Endothelial cell of umbilical vein (primary cell): ENCODE data around the gene ADARB2. TPM values are rescaled to one million over a fixed set of nuclear protein-coding genes. Genes with fewer than 3 reads are reported as not detected.

Source experiments
- BruUV-seq: library from RNA; stranded (reverse); fragments of 400-500 nt; replicated peaks from 2 replicates; lab custom pipeline; 2021; lab: Mats Ljungman, UMichigan
- CTCF ChIA-PET: fragments of 300-600, 350-600 bp; sonication (Branson Sonifier 250); formaldehyde crosslinking; loops from one replicate; lab custom pipeline; 2021; ENCODE audit warnings: antibody characterized with exemption, inconsistent platforms; lab: Charles Lee
- POLR2A ChIA-PET: fragments of 300-600, 350-600 bp; sonication (Branson Sonifier 250); formaldehyde crosslinking; loops from one replicate; lab custom pipeline; 2021; ENCODE audit warnings: antibody characterized with exemption, inconsistent platforms; lab: Charles Lee
- DNase-seq: peaks from one replicate; pipeline ENCODE4 v3.0.0-alpha.2; 2011; ENCODE audit warnings: low read depth, low spot score
- FAIRE-seq: peaks from 2 replicates; lab custom pipeline; 2011; peaks lifted over from hg19 to GRCh38; lab: Jason Lieb, UNC
- H2AFZ ChIP-seq: 2 replicates; pipeline ENCODE4 v1.6.0; 2012; ENCODE audit warnings: low read depth, low read length, control low read depth, inconsistent platforms
- H3K27ac ChIP-seq: 2 replicates; pipeline ENCODE4 v1.5.1; 2011; ENCODE audit warnings: low read depth, mild to moderate bottlenecking, control low read depth, low read length, moderate library complexity; ENCODE audit not compliant: insufficient read depth
- H3K27me3 ChIP-seq, 2 experiments: 2 replicates each; pipeline versions ENCODE4 v1.6.0 to v1.6.1; 2011; ENCODE audit warnings: low read length in 2 of 2, mixed read lengths in 1 of 2; ENCODE audit not compliant: control insufficient read depth in 2 of 2, insufficient read depth in 2 of 2
- H3K36me3 ChIP-seq, 2 experiments: 2 replicates in 1 of 2; 3 replicates in 1 of 2; pipeline ENCODE4 v1.5.1; 2011; ENCODE audit warnings: low read length in 2 of 2, mild to moderate bottlenecking in 1 of 2, moderate library complexity in 1 of 2; ENCODE audit not compliant: control insufficient read depth in 2 of 2, insufficient read depth in 2 of 2; ENCODE audit errors: extremely low read depth in 1 of 2
- H3K4me1 ChIP-seq: 3 replicates; pipeline ENCODE4 v1.5.1; 2011; ENCODE audit warnings: mild to moderate bottlenecking, low read length; ENCODE audit not compliant: control insufficient read depth, insufficient read depth; ENCODE audit errors: extremely low read depth
- H3K4me2 ChIP-seq: 2 replicates; pipeline ENCODE4 v1.6.1; 2011; ENCODE audit warnings: low read length, control low read depth, mixed read lengths; ENCODE audit not compliant: insufficient read depth
- H3K4me3 ChIP-seq, 3 experiments: fragments of 200-600 bp in 1 of 3; sonication (generic), shearing (Covaris generic) in 1 of 3; replicated peaks in 1 of 3; 2 replicates each; pipeline ENCODE4 v1.5.1; 2011 to 2016; ENCODE audit warnings: control low read depth in 3 of 3, low read length in 3 of 3, mild to moderate bottlenecking in 2 of 3, inconsistent platforms in 1 of 3, low read depth in 1 of 3, moderate library complexity in 1 of 3; ENCODE audit not compliant: insufficient read depth in 1 of 3
- H3K79me2 ChIP-seq: 2 replicates; pipeline ENCODE4 v1.6.0; 2012; ENCODE audit warnings: low read length, inconsistent platforms; ENCODE audit not compliant: control insufficient read depth, insufficient read depth
- H3K9ac ChIP-seq: replicated peaks from 2 replicates; pipeline ENCODE3; 2011; ENCODE audit warnings: low read length, control low read depth; ENCODE audit not compliant: insufficient read depth; ENCODE audit errors: extremely low read depth
- H3K9me1 ChIP-seq: replicated peaks from 3 replicates; pipeline ENCODE4 v1.6.0; 2011; ENCODE audit warnings: mild to moderate bottlenecking, low read length; ENCODE audit not compliant: control insufficient read depth, insufficient read depth; ENCODE audit errors: extremely low read depth
- H3K9me3 ChIP-seq: replicated peaks from 2 replicates; pipeline ENCODE4 v1.5.1; 2012; ENCODE audit warnings: low read length, inconsistent platforms; ENCODE audit not compliant: control insufficient read depth, insufficient read depth
- H4K20me1 ChIP-seq: replicated peaks from 2 replicates; pipeline ENCODE3; 2011; ENCODE audit warnings: mild to moderate bottlenecking, low read length; ENCODE audit not compliant: control insufficient read depth, insufficient read depth; ENCODE audit errors: extremely low read depth
- EZH2 ChIP-seq: IDR thresholded peaks from 2 replicates; pipeline ENCODE4 v1.6.1; 2012; ENCODE audit warnings: borderline replicate concordance, low read depth, mild to moderate bottlenecking, moderate library complexity, low read length, inconsistent platforms; ENCODE audit not compliant: severe bottlenecking
- FOS ChIP-seq: IDR thresholded peaks from 2 replicates; pipeline ENCODE4 v1.6.1; 2011; ENCODE audit warnings: mild to moderate bottlenecking, low read length, moderate library complexity, borderline replicate concordance; ENCODE audit not compliant: insufficient read depth
- GATA2 ChIP-seq: IDR thresholded peaks from 2 replicates; pipeline ENCODE4 v1.7.0; 2011; ENCODE audit warnings: low read depth, mild to moderate bottlenecking, moderate library complexity, mixed read lengths, low read length; ENCODE audit not compliant: insufficient read length, insufficient read depth
- JUN ChIP-seq: IDR thresholded peaks from 2 replicates; pipeline ENCODE4 v1.6.1; 2011; ENCODE audit warnings: borderline replicate concordance, low read depth; ENCODE audit not compliant: insufficient read length, insufficient read depth
- MYC ChIP-seq: IDR thresholded peaks from one replicate; pipeline ENCODE4 v1.6.1; 2011; ENCODE audit warnings: mild to moderate bottlenecking, low read depth, low read length
- POLR2A ChIP-seq: IDR thresholded peaks from 2 replicates; pipeline ENCODE4 v1.6.1; 2012; ENCODE audit warnings: low read depth, mild to moderate bottlenecking, control low read depth, low read length
- POLR2AphosphoS5 ChIP-seq: IDR thresholded peaks from 2 replicates; pipeline ENCODE4 v1.6.1; 2012; ENCODE audit warnings: low read depth, mild to moderate bottlenecking, control low read depth, low read length, moderate library complexity; ENCODE audit not compliant: insufficient read depth
- dilution Hi-C: fragments of 300-500 bp; cut with MboI; formaldehyde crosslinking; loops from one replicate; pipeline ENCODE4 v1.15.0; 2019; ENCODE audit warnings: low sequenced_read_pairs; ENCODE audit not compliant: extremely low pct_ligation_motif_present
- intact Hi-C: fragments of 100-400 bp; cut with micrococcal nuclease; formaldehyde crosslinking; loops from one replicate; pipeline ENCODE4 v1.10.0; 2022
- polyA plus RNA-seq, 4 experiments: library from polyadenylated mRNA; depleted of rRNA in 3 of 4; stranded (reverse) in 3 of 4; unstranded in 1 of 4; fragments of >200 nt; gene quantifications; 2 replicates each; pipeline versions ENCODE4 v1.2.1 to v1.2.3, GENCODE V29; 2011 to 2012; ENCODE audit warnings: missing spikeins in 1 of 4
- total RNA-seq: library from RNA; stranded (reverse); gene quantifications from 2 replicates; pipeline ENCODE4 v1.2.3, GENCODE V29; 2021
- TF ChIP-seq, protein P1 (sequence below), 2 donors: IDR thresholded peaks; 1 replicate in 1 of 2; 2 replicates in 1 of 2; pipeline ENCODE4 v1.5.1; 2011; ENCODE audit warnings: low read length in 2 of 2, mild to moderate bottlenecking in 2 of 2, moderate library complexity in 2 of 2, control low read depth in 1 of 2, inconsistent platforms in 1 of 2, low read depth in 1 of 2; ENCODE audit not compliant: insufficient read depth in 1 of 2; ENCODE audit errors: extremely low read depth in 1 of 2
- TF ChIP-seq, protein P2 (sequence below): IDR thresholded peaks from 2 replicates; pipeline ENCODE4 v1.6.1; 2011; ENCODE audit not compliant: insufficient read depth, insufficient read length

ADARB2 gene
- total and polyA plus RNA-seq, 2 donors (not counting 3 experiments of a cell fraction or from before 2014, with no cell fraction given), result not detected

DNA sequence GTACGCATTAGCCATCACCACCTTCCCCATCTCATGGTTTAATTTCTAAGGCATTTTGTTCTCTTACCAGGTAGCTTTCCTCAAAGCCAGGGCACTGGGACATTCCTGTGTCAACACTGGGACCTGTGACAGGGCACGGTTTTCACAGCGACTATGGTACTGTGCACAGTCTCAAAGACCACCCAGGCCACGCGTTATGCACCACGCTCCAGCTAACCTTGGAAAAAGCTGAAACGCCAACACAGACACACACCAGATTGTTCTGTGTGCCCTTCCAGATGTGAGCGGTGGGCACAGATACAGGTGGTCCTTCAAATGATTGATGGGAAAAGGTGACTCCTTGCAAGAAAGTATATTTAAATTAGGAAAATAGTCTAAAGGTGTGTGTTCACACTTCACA, 343.8 kb downstream of the ADARB2 start:
- no peaks in the 10 kb centered on the region for H4K20me1 ChIP-seq
- H3K4me3 ChIP-seq, result no peak overlapping the region
- H3K4me2 ChIP-seq, result no peak overlapping the region
- ChIA-PET CTCF (no interaction called here), POLR2A (no interaction called here)
- FAIRE-seq (no peak), DNase-seq (no peak)
- H3K27ac ChIP-seq, result no peak overlapping the region
- dilution Hi-C loops (no loop called here), intact Hi-C loops (no loop called here)
- no peaks in the 10 kb centered on the region for H3K36me3 ChIP-seq
- H3K9me1 ChIP-seq, result no peaks in the 10 kb centered on the region
- no peaks in the 10 kb centered on the region for H3K4me1 ChIP-seq
- BruUV-seq, result no TSS peak
- H3K27me3 ChIP-seq, result no peaks in the 10 kb centered on the region
- no peaks in the 10 kb centered on the region for H3K9me3 ChIP-seq
- H2AFZ ChIP-seq, result no peak overlapping the region
- H3K9ac ChIP-seq, result no peak overlapping the region
- H3K79me2 ChIP-seq, result no peaks in the 10 kb centered on the region
- TF ChIP-seq POLR2AphosphoS5 (no peak), GATA2 (no peak), FOS (no peak), EZH2 (no peak), MYC (no peak), JUN (no peak), POLR2A (no peak)
- TF ChIP-seq, protein P1, sequence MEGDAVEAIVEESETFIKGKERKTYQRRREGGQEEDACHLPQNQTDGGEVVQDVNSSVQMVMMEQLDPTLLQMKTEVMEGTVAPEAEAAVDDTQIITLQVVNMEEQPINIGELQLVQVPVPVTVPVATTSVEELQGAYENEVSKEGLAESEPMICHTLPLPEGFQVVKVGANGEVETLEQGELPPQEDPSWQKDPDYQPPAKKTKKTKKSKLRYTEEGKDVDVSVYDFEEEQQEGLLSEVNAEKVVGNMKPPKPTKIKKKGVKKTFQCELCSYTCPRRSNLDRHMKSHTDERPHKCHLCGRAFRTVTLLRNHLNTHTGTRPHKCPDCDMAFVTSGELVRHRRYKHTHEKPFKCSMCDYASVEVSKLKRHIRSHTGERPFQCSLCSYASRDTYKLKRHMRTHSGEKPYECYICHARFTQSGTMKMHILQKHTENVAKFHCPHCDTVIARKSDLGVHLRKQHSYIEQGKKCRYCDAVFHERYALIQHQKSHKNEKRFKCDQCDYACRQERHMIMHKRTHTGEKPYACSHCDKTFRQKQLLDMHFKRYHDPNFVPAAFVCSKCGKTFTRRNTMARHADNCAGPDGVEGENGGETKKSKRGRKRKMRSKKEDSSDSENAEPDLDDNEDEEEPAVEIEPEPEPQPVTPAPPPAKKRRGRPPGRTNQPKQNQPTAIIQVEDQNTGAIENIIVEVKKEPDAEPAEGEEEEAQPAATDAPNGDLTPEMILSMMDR (IDR thresholded peaks at IDR 0.05; ENCODE audit: extremely low read depth in 1 of 2, insufficient read depth in 1 of 2, low read depth in 1 of 2, low read length in 2 of 2), result no peak
- TF ChIP-seq, protein P2, sequence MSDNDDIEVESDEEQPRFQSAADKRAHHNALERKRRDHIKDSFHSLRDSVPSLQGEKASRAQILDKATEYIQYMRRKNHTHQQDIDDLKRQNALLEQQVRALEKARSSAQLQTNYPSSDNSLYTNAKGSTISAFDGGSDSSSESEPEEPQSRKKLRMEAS, result no peak
